ENCODE measurements around the gene MEGF6.
"Not testable (repeated sequence)": the region's sequence is repeated elsewhere in the genome, so short reads cannot be mapped to it uniquely, and the experiment has no call there.

MEGF6 gene

GRCh38 chr1:3596663-3597598 lies 14.4 kb downstream of the MEGF6 start:
- in situ Hi-C loops (cut with MboI; ENCODE audit: low sequenced_read_pairs) = no loop called here

GRCh38 chr1:3595949-3596348 lies 15.4 kb downstream of the MEGF6 start:
- in situ Hi-C loops (cut with MboI; ENCODE audit: low sequenced_read_pairs) = no loop called here

- in situ Hi-C loops (cut with MboI; ENCODE audit: low sequenced_read_pairs) = no loop called here
These were observed 16.5 kb downstream of the MEGF6 start for GRCh38 chr1:3594706-3595377.

GRCh38 chr1:3593745-3594144 lies 17.6 kb downstream of the MEGF6 start:
- in situ Hi-C loops (cut with MboI; ENCODE audit: low sequenced_read_pairs) = no loop called here

GRCh38 chr1:3593334-3593733 lies 18.0 kb downstream of the MEGF6 start:
- in situ Hi-C loops (cut with MboI; ENCODE audit: low sequenced_read_pairs) = no loop called here

GRCh38 chr1:3590951-3591865 lies 20.1 kb downstream of the MEGF6 start:
- in situ Hi-C loops (cut with MboI; ENCODE audit: low sequenced_read_pairs) = no loop called here

GRCh38 chr1:3590139-3590763 lies 21.1 kb downstream of the MEGF6 start:
- in situ Hi-C loops (cut with MboI; ENCODE audit: low sequenced_read_pairs) = no loop called here

- in situ Hi-C loops (cut with MboI; ENCODE audit: low sequenced_read_pairs) = no loop called here
These were observed 22.9 kb downstream of the MEGF6 start for GRCh38 chr1:3588395-3588794.

GRCh38 chr1:3586986-3587759 lies 24.1 kb downstream of the MEGF6 start:
- in situ Hi-C loops (cut with MboI; ENCODE audit: low sequenced_read_pairs) = no loop called here

- in situ Hi-C loops (cut with MboI; ENCODE audit: low sequenced_read_pairs) = no loop called here
These were observed 25.3 kb downstream of the MEGF6 start for GRCh38 chr1:3585940-3586568.

GRCh38 chr1:3585353-3585868 lies 25.9 kb downstream of the MEGF6 start:
- in situ Hi-C loops (cut with MboI; ENCODE audit: low sequenced_read_pairs) = not testable (repeated sequence)

- in situ Hi-C loops (cut with MboI; ENCODE audit: low sequenced_read_pairs) = no loop called here
These were observed 26.4 kb downstream of the MEGF6 start for GRCh38 chr1:3584915-3585314.

GRCh38 chr1:3583751-3584150 lies 27.6 kb downstream of the MEGF6 start:
- in situ Hi-C loops (cut with MboI; ENCODE audit: low sequenced_read_pairs) = not testable (repeated sequence)

GRCh38 chr1:3581296-3582036 lies 29.8 kb downstream of the MEGF6 start:
- in situ Hi-C loops (cut with MboI; ENCODE audit: low sequenced_read_pairs) = no loop called here

GRCh38 chr1:3580231-3580630 lies 31.1 kb downstream of the MEGF6 start:
- in situ Hi-C loops (cut with MboI; ENCODE audit: low sequenced_read_pairs) = no loop called here

GRCh38 chr1:3579626-3580025 lies 31.7 kb downstream of the MEGF6 start:
- in situ Hi-C loops (cut with MboI; ENCODE audit: low sequenced_read_pairs) = no loop called here

GRCh38 chr1:3578906-3579305 lies 32.4 kb downstream of the MEGF6 start:
- in situ Hi-C loops (cut with MboI; ENCODE audit: low sequenced_read_pairs) = no loop called here

- in situ Hi-C loops (cut with MboI; ENCODE audit: low sequenced_read_pairs) = no loop called here
These were observed 32.9 kb downstream of the MEGF6 start for GRCh38 chr1:3578433-3578805.
